Fibroblast of mammary gland (primary cell): Measurements from ENCODE around the gene INPP5D.

Experiments
- DNase-seq: peaks from one replicate; pipeline ENCODE4 v3.0.0-alpha.2; 2010; ENCODE audit warnings: low read depth
- H3K4me3 ChIP-seq: 2 replicates; pipeline ENCODE4 v1.5.1; 2011; ENCODE audit warnings: low read depth, mild to moderate bottlenecking, low read length, moderate library complexity; ENCODE audit not compliant: control insufficient read depth
- CTCF ChIP-seq: conservative IDR thresholded peaks from 2 replicates; pipeline ENCODE4 v1.5.1; 2011; ENCODE audit warnings: low read depth, low read length, inconsistent platforms; ENCODE audit not compliant: control insufficient read depth, insufficient read depth

Gene INPP5D

GRCh38 chr2:233137040-233137439 lies 76.9 kb downstream of the INPP5D start:
- no peak for DNase-seq
- H3K4me3 ChIP-seq: no peak overlapping the region
- no peak for TF ChIP-seq CTCF

GRCh38 chr2:233140077-233140585 lies 80.0 kb downstream of the INPP5D start:
- TF ChIP-seq CTCF: no peak
- no peak overlapping the region for H3K4me3 ChIP-seq

GRCh38 chr2:233140978-233141377 lies 80.8 kb downstream of the INPP5D start:
- DNase-seq: no peak
- no peak for TF ChIP-seq CTCF
- H3K4me3 ChIP-seq: no peak overlapping the region

More at GRCh38 chr2:233140077-233140585, 80.0 kb downstream of the INPP5D start:
- no peak for DNase-seq

GRCh38 chr2:233141901-233142300 lies 81.8 kb downstream of the INPP5D start:
- H3K4me3 ChIP-seq: no peak overlapping the region
- no peak for TF ChIP-seq CTCF
- no peak for DNase-seq

- TF ChIP-seq CTCF: no peak
- no peak overlapping the region for H3K4me3 ChIP-seq
- DNase-seq: no peak
These were observed 82.3 kb downstream of the INPP5D start for GRCh38 chr2:233142355-233142897.

- H3K4me3 ChIP-seq: no peak overlapping the region
- no peak for DNase-seq
- no peak for TF ChIP-seq CTCF
These were observed 83.7 kb downstream of the INPP5D start for GRCh38 chr2:233143700-233144331.
